Gastroesophageal sphincter (tissue), 4 donors: Measurements from ENCODE around the gene MOB3A. TPM values are rescaled to one million over a fixed set of nuclear protein-coding genes. Genes with fewer than 3 reads are reported as not detected.

ENCODE experiments used
- ATAC-seq: fragments of 150-250 bp; one replicate; pipeline ENCODE4 v1.9.1; 2016; ENCODE audit warnings: mild to moderate bottlenecking, moderate library complexity
- H3K27ac ChIP-seq, 4 donors: fragments of 200-600 bp; sonication (generic) in 3 of 4; 1 replicate in 3 of 4; 2 replicates in 1 of 4; pipeline ENCODE4 v1.5.1; 2016 to 2019
- H3K27me3 ChIP-seq: fragments of 200-600 bp; sonication (generic); one replicate; pipeline ENCODE4 v1.5.1; 2019
- H3K36me3 ChIP-seq, 2 donors: fragments of 200-600 bp; sonication (generic); one replicate each; pipeline ENCODE4 v1.5.1; 2019; ENCODE audit warnings: control low read depth in 1 of 2
- H3K4me1 ChIP-seq, 3 donors: fragments of 200-600 bp; sonication (generic); 1 replicate in 2 of 3; 2 replicates in 1 of 3; pipeline ENCODE4 v1.5.1; 2016 to 2019; ENCODE audit warnings: control low read depth in 2 of 3
- H3K4me3 ChIP-seq, 2 donors: fragments of 200-600 bp; sonication (generic); one replicate each; pipeline ENCODE4 v1.5.1; 2019; ENCODE audit warnings: mild to moderate bottlenecking in 1 of 2, moderate library complexity in 1 of 2
- H3K9me3 ChIP-seq, 3 donors: fragments of 200-600 bp; sonication (generic); one replicate each; pipeline ENCODE4 v1.5.1; 2017 to 2019; ENCODE audit warnings: control low read depth in 2 of 3
- EP300 ChIP-seq: sonication (generic); formaldehyde crosslinking; IDR thresholded peaks from one replicate; pipeline ENCODE4 v1.6.1; 2017; ENCODE audit warnings: antibody characterized with exemption, mild to moderate bottlenecking
- POLR2A ChIP-seq, 2 donors: fragments of 450-650 bp; IDR thresholded peaks; one replicate each; pipeline ENCODE4 v1.6.1; 2017; ENCODE audit warnings: antibody characterized with exemption in 2 of 2, mild to moderate bottlenecking in 2 of 2, moderate library complexity in 1 of 2
- POLR2AphosphoS5 ChIP-seq: sonication (generic); formaldehyde crosslinking; IDR thresholded peaks from one replicate; pipeline ENCODE4 v1.6.1; 2017; ENCODE audit warnings: antibody characterized with exemption
- WGBS, 2 donors: methylation state at CpG; one replicate each; pipeline ENCODE4 v1.1.5; 2018; ENCODE audit warnings: low coverage in 1 of 2; 5-methylcytosine and 5-hydroxymethylcytosine counted together
- total RNA-seq, 4 donors: library from RNA; depleted of rRNA; stranded (reverse); fragments of >200 nt; gene quantifications; one replicate each; pipeline ENCODE4 v1.1.0, GENCODE V29; 2016
- TF ChIP-seq, protein P1 (sequence below), 4 experiments: fragments of 200-600 bp in 2 of 4; fragments of 450-650 bp in 2 of 4; sonication (generic) in 1 of 4; IDR thresholded peaks; one replicate each; pipeline ENCODE4 v1.5.1; 2017 to 2019; ENCODE audit warnings: antibody characterized with exemption in 4 of 4, mild to moderate bottlenecking in 2 of 4, moderate library complexity in 2 of 4

Gene MOB3A
- total RNA-seq, 4 donors from 2014 or later: 29.0 to 69.9 (median 38.6) TPM

DNA sequence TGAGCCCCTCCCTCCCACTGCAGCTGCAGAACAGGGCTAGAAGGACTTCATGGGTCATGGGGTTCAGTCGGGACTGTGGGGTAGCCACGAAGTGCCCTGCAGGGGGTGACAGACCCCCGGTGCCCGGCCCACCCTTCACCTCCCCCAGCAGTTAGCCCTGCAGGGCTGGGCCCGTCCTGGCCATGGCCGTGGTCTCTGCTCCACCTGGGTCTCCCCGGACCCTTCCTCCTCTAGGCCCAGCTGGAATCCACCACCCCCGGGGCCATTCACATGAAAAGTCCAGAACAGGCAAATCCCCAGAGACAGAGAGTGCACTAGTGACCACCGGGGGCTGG, 62.3 kb downstream of the MOB3A start:
- Histone ChIP-seq H3K4me3 (no peak overlapping the region), H3K27ac (peak overlapping the region in 3 of 4 donors; percentile 89 to 94 (median 93)), H3K36me3 (peaks cover 0 to 11% of the 10 kb centered on the region in 2 donors), H3K27me3 (no peaks in the 10 kb centered on the region), H3K4me1 (peaks cover 0 to 73% (median 18%) of the 10 kb centered on the region in 3 donors), H3K9me3 (peaks cover 0 to 13% (median 0%) of the 10 kb centered on the region in 3 donors)
- TF ChIP-seq POLR2A (IDR thresholded peaks at IDR 0.05) (no peak), EP300 (no peak), POLR2AphosphoS5 (no peak)
- TF ChIP-seq, protein P1, sequence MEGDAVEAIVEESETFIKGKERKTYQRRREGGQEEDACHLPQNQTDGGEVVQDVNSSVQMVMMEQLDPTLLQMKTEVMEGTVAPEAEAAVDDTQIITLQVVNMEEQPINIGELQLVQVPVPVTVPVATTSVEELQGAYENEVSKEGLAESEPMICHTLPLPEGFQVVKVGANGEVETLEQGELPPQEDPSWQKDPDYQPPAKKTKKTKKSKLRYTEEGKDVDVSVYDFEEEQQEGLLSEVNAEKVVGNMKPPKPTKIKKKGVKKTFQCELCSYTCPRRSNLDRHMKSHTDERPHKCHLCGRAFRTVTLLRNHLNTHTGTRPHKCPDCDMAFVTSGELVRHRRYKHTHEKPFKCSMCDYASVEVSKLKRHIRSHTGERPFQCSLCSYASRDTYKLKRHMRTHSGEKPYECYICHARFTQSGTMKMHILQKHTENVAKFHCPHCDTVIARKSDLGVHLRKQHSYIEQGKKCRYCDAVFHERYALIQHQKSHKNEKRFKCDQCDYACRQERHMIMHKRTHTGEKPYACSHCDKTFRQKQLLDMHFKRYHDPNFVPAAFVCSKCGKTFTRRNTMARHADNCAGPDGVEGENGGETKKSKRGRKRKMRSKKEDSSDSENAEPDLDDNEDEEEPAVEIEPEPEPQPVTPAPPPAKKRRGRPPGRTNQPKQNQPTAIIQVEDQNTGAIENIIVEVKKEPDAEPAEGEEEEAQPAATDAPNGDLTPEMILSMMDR (IDR thresholded peaks at IDR 0.05): no peak
- 38 to 100% methylated on average over 1 of the region's 9 CpGs for WGBS, 2 donors
- ATAC-seq: no peak

DNA sequence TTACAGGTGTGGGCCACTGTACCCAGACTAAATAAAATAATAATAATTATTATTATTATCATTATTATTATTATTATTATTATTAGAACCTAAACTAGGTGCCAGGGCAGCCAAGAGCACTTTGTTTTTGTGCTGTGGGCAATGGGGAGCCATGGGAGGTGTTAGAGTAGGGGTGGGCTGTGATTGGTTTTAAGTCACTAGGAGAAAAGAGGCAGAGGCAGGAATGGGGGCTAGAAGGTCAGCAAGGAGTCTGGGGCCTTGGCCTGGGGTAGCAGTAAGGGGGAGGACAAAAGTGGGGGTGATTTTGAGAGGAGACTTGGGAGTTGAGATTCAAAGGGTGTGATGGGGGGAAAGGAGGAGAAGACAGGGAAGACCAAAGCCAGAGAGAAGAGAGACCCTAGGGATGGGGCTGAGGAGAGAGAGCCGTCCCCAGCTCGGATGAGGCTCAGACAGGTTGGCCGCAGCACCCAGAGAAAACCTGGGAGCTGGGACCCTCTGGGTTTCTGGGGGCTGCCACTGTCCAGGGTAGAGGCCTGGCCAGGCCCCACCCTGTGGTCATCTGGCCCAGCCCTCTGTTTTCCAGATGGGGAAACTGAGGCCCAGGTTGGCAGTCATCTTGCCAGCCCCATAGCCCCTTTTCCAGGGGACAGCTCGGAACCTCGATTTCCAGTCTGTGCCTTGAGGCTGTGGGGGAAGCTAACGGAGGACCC, 62.9 kb downstream of the MOB3A start:
- no peak for ATAC-seq
- no peak overlapping the region for H3K4me3 ChIP-seq
- peaks cover 0 to 13% (median 0%) of the 10 kb centered on the region in 3 donors for H3K9me3 ChIP-seq
- H3K36me3 ChIP-seq: peaks cover 0 to 6% of the 10 kb centered on the region in 2 donors
- no peaks in the 10 kb centered on the region for H3K27me3 ChIP-seq
- WGBS, 2 donors: 85% methylated on average over 4 of the region's 6 CpGs; no CpG with 5 or more reads in 1 of the 2 donors
- peaks cover 0 to 73% (median 23%) of the 10 kb centered on the region in 3 donors for H3K4me1 ChIP-seq
- H3K27ac ChIP-seq: peak overlapping the region; percentile 11 to 94 (median 91)
- TF ChIP-seq, protein P1 (IDR thresholded peaks at IDR 0.05): no peak
- no peak for TF ChIP-seq POLR2AphosphoS5
- no peak for TF ChIP-seq POLR2A (IDR thresholded peaks at IDR 0.05)

DNA sequence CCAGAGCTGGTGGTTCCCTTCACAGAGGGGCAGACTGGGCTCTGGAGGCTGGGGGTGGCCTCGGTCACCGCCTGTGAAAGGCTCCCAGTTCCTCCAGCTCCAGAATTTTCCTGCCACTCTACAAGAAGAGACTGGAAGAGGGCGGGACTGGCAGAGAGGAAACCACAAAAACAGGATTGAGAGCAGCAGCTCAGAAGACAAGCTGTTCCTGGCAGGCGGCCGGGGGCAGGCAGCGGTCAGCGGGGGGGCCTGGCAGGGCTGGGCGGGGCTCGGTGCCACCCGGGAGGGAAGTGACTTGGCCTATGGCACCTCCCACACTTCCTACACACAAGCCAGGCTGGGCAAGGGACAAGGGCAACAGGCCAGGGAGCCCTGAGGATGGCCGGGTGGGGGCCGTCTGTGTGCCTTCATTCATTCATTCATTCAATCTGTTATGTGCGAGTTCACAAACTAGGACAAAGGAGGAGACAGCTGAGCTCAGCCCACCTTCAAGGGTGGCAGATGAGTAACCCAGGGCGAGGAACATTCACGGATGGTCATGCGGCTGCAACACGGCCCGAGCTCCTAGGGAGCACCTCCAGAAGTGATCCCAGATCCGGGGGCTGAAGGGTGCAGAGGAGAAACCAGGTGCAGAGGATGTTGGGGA, 63.7 kb downstream of the MOB3A start:
- Histone ChIP-seq H3K27ac (peak overlapping the region; percentile 43 to 94 (median 91)), H3K9me3 (peaks cover 0 to 13% (median 0%) of the 10 kb centered on the region in 3 donors), H3K4me3 (peak overlapping the region in 1 of 2 donors; percentile 30), H3K4me1 (peaks cover 0 to 73% (median 30%) of the 10 kb centered on the region in 3 donors), H3K36me3 (no peaks in the 10 kb centered on the region), H3K27me3 (no peaks in the 10 kb centered on the region)
- WGBS, 2 donors: 3 to 20% methylated on average over 2 to 9 of the region's 19 CpGs
- peak; percentile 93 for ATAC-seq
- TF ChIP-seq EP300: peak; percentile 75
- TF ChIP-seq POLR2AphosphoS5: peak; percentile 98
- no peak for TF ChIP-seq POLR2A (IDR thresholded peaks at IDR 0.05)

DNA sequence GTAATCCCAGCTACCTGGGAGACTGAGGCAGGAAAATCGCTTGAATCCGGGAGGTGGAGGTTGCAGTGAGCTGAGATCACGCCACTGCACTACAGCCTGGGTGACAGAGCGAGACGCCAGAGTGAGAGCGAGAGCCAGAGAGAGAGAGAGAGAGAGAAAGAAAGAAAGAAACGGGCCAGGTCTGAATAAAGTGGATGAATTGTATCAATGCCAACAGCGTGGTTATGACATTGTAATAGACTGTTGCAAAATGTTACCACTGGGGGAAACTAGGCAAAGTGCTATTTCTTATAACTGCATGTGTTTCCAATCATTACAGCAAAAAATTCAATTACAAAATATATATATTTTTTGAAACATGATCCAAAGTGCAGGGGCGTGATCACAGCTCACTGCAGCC, 68.8 kb downstream of the MOB3A start:
- TF ChIP-seq EP300: no peak
- TF ChIP-seq POLR2AphosphoS5: peak; percentile 52
- TF ChIP-seq, protein P1 (IDR thresholded peaks at IDR 0.05): peak in 2 of 4 experiments; percentile 33 to 45
- TF ChIP-seq POLR2A (IDR thresholded peaks at IDR 0.05): no peak
- Histone ChIP-seq H3K4me1 (peaks cover 0 to 46% (median 24%) of the 10 kb centered on the region in 3 donors), H3K27me3 (no peaks in the 10 kb centered on the region), H3K9me3 (no peaks in the 10 kb centered on the region), H3K4me3 (no peak overlapping the region), H3K27ac (peak overlapping the region in 3 of 4 donors; percentile 14 to 66 (median 19)), H3K36me3 (no peaks in the 10 kb centered on the region)
- peak; percentile 53 for ATAC-seq
- 50 to 60% methylated on average over 4 to 9 of the region's 9 CpGs for WGBS, 2 donors

DNA sequence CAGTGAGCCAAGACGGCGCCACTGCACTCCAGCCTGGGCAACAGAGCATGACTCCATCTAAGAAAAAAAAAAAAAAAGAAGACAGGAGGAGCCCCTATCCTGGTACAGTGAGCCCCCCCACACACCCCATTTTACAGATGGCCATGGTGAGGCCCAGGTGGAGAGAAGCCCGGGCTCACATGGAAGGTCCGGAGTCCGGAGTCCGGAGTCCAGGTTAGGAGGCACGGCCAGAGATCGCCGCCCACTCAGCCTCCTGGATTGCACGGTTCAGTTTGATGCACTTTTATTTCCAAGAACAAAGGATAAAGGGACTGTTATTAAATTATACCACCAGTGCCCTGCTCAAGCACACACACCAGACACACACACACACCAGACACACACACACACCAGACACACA, 69.4 kb downstream of the MOB3A start:
- peaks cover 0 to 40% (median 20%) of the 10 kb centered on the region in 3 donors for H3K4me1 ChIP-seq
- H3K36me3 ChIP-seq: no peaks in the 10 kb centered on the region
- H3K9me3 ChIP-seq: no peaks in the 10 kb centered on the region
- no peak overlapping the region for H3K4me3 ChIP-seq
- H3K27ac ChIP-seq: peak overlapping the region in 2 of 4 donors; percentile 19 to 66
- no peak for ATAC-seq
- TF ChIP-seq POLR2A (IDR thresholded peaks at IDR 0.05) (no peak), POLR2AphosphoS5 (no peak), EP300 (no peak)
- TF ChIP-seq, protein P1 (IDR thresholded peaks at IDR 0.05): no peak
- no peaks in the 10 kb centered on the region for H3K27me3 ChIP-seq
- WGBS, 2 donors: 79 to 88% methylated on average over 2 to 5 of the region's 10 CpGs
